ENCODE data around the gene LRRC71.

LRRC71 gene

GRCh38 chr1:156928043-156928602 lies 7.7 kb downstream of the LRRC71 start:
- DNase-seq = no peak

- no peak for DNase-seq
Observed at GRCh38 chr1:156929596-156930238, 9.3 kb downstream of the LRRC71 start.

GRCh38 chr1:156930483-156930882 lies 10.1 kb downstream of the LRRC71 start:
- no peak for DNase-seq

GRCh38 chr1:156931211-156931952 lies 10.9 kb downstream of the LRRC71 start:
- no peak for DNase-seq

- no peak for DNase-seq
Observed at GRCh38 chr1:156931974-156932710, 11.7 kb downstream of the LRRC71 start.

GRCh38 chr1:156933136-156933535 lies 12.7 kb downstream of the LRRC71 start:
- DNase-seq = no peak

- DNase-seq = no peak
Observed at GRCh38 chr1:156935505-156936128, 15.2 kb downstream of the LRRC71 start.

GRCh38 chr1:156936191-156936590 lies 15.8 kb downstream of the LRRC71 start:
- no peak for DNase-seq

GRCh38 chr1:156936721-156937220 lies 16.3 kb downstream of the LRRC71 start:
- DNase-seq = no peak

- no peak for DNase-seq
Observed at GRCh38 chr1:156937883-156938282, 17.5 kb downstream of the LRRC71 start.

- DNase-seq = no peak
Observed at GRCh38 chr1:156938813-156939212, 18.4 kb downstream of the LRRC71 start.

GRCh38 chr1:156939786-156940334 lies 19.4 kb downstream of the LRRC71 start:
- DNase-seq = no peak

- DNase-seq = no peak
Observed at GRCh38 chr1:156941675-156942074, 21.2 kb downstream of the LRRC71 start.

- no peak for DNase-seq
Observed at GRCh38 chr1:156942176-156942575, 21.7 kb downstream of the LRRC71 start.

- DNase-seq = no peak
Observed at GRCh38 chr1:156942576-156942975, 22.1 kb downstream of the LRRC71 start.

GRCh38 chr1:156943756-156944155 lies 23.3 kb downstream of the LRRC71 start:
- DNase-seq = no peak

- no peak for DNase-seq
Observed at GRCh38 chr1:156944268-156944667, 23.8 kb downstream of the LRRC71 start.

GRCh38 chr1:156944848-156945247 lies 24.4 kb downstream of the LRRC71 start:
- DNase-seq = no peak

GRCh38 chr1:156945881-156946661 lies 25.6 kb downstream of the LRRC71 start:
- DNase-seq = no peak

- no peak for DNase-seq
Observed at GRCh38 chr1:156947127-156947526, 26.7 kb downstream of the LRRC71 start.

- no peak for DNase-seq
Observed at GRCh38 chr1:156947818-156948525, 27.5 kb downstream of the LRRC71 start.
